AG09319 (cell line): ENCODE measurements around the gene ACP5.

Source experiments
- DNase-seq: peaks from one replicate; pipeline ENCODE4 v3.0.0-alpha.2; 2010; ENCODE audit warnings: low read depth; ENCODE audit errors: extremely low read depth
- TF ChIP-seq, protein P1 (sequence below): IDR thresholded peaks from 2 replicates; pipeline ENCODE4 v1.5.1; 2011; ENCODE audit warnings: low read depth, mild to moderate bottlenecking, inconsistent platforms, low read length, moderate library complexity

ACP5 gene

DNA sequence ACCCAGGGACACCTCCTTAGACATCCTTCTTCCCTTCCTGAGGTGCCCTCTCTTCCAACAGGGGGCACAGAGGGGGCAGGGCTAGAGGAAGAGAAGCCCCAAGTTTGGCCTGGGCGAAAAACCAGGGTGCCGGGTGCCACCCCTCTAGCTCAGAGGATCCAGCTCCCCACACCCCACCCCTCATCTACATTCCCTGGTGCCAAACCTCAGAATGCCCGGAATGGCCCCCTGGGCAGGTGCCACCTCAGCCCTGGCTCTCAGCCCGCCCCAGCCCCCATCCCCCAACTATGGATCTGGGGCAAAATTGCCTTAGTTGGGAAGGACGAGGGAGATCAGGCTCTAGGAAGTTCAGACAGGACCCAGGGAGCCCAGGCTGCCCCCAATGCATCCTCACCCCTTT lies 36.8 kb downstream of the ACP5 start:
- TF ChIP-seq, protein P1, sequence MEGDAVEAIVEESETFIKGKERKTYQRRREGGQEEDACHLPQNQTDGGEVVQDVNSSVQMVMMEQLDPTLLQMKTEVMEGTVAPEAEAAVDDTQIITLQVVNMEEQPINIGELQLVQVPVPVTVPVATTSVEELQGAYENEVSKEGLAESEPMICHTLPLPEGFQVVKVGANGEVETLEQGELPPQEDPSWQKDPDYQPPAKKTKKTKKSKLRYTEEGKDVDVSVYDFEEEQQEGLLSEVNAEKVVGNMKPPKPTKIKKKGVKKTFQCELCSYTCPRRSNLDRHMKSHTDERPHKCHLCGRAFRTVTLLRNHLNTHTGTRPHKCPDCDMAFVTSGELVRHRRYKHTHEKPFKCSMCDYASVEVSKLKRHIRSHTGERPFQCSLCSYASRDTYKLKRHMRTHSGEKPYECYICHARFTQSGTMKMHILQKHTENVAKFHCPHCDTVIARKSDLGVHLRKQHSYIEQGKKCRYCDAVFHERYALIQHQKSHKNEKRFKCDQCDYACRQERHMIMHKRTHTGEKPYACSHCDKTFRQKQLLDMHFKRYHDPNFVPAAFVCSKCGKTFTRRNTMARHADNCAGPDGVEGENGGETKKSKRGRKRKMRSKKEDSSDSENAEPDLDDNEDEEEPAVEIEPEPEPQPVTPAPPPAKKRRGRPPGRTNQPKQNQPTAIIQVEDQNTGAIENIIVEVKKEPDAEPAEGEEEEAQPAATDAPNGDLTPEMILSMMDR, result no peak
- DNase-seq, result no peak

GRCh38 chr19:11539495-11540365 lies 37.7 kb downstream of the ACP5 start:
- TF ChIP-seq, protein P1, result no peak
- DNase-seq, result no peak

GRCh38 chr19:11538232-11539036 lies 39.0 kb downstream of the ACP5 start, which contains the start of gene CNN1:
Gene CNN1 (plus strand): TSS chr19:11538851. CDS start chr19:11538928, 77 bp downstream.
- DNase-seq, result peak; percentile 28
- TF ChIP-seq, protein P1, result no peak

GRCh38 chr19:11535792-11536595 lies 41.5 kb downstream of the ACP5 start:
- TF ChIP-seq, protein P1, result peak; percentile 68

DNA sequence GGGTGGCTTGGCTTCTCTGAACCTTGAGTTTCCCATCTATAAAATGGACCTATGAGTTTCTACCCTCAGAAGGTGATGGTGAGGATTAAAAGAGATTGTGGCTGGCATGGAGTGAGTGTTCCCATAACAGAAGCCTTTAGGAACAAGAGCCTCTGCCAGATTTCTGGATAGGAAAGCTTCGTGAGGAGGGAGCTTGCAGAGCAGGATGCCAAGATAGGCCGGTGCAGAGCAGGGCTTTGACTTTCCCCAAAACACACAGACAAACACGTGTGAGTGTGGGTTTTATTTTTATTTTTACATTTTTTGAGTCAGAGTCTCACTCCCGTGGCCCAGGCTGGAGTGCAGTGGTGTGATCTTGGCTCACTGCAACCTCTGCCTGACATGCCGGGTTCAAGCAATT lies 42.5 kb downstream of the ACP5 start:
- DNase-seq, result no peak
- TF ChIP-seq, protein P1, result no peak

More at GRCh38 chr19:11535792-11536595, 41.5 kb downstream of the ACP5 start:
- DNase-seq, result peak; percentile 71

DNA sequence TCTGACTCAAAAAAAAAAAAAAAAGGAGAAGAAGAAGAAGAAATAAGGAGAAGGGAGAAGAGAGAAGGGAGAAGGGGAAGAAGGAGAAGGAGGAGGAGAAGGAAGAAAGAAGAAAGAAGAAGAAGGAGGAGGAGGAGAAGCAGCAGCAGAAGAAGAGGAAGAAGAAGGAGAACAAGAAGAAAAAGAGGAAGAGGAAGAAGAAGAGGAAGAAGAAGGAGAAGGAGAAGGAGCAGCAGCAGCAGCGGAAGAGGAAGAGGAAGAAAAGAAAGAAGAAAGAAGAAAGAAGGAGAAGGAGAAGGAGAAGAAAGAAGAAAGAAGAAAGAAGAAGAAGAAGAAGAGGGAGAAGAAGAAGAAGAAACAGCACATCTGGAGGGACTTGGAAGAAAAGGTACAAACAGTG lies 42.9 kb downstream of the ACP5 start:
- no peak for DNase-seq

More for the DNA sequence above, 42.9 kb downstream of the ACP5 start:
- TF ChIP-seq, protein P1, result no peak
